Epithelial cell of esophagus (primary cell): ENCODE results near the gene FAM13C.

Experiments used
- DNase-seq: peaks from one replicate; pipeline ENCODE4 v3.0.0; 2010; ENCODE audit warnings: low read depth
- H3K4me3 ChIP-seq: 2 replicates; pipeline ENCODE4 v1.5.1; 2011; ENCODE audit warnings: mild to moderate bottlenecking, low read length, control low read depth
- CTCF ChIP-seq: IDR thresholded peaks from 2 replicates; pipeline ENCODE4 v1.5.1; 2011; ENCODE audit warnings: low read depth, mild to moderate bottlenecking, low read length, control low read depth, inconsistent platforms; ENCODE audit not compliant: insufficient read depth; ENCODE audit errors: missing control alignments

FAM13C gene

GRCh38 chr10:59222788-59223187 lies 139.6 kb downstream of the FAM13C start:
- no peak overlapping the region for H3K4me3 ChIP-seq
- no peak for TF ChIP-seq CTCF
- no peak for DNase-seq

GRCh38 chr10:59216178-59216869 lies 146.0 kb downstream of the FAM13C start:
- DNase-seq = no peak
- no peak for TF ChIP-seq CTCF
- no peak overlapping the region for H3K4me3 ChIP-seq

- no peak for DNase-seq
- TF ChIP-seq CTCF = no peak
Measured at GRCh38 chr10:59214160-59214559, 148.2 kb downstream of the FAM13C start.

GRCh38 chr10:59212301-59212798 lies 150.0 kb downstream of the FAM13C start:
- no peak for TF ChIP-seq CTCF
- no peak for DNase-seq
- H3K4me3 ChIP-seq = no peak overlapping the region

More at GRCh38 chr10:59214160-59214559, 148.2 kb downstream of the FAM13C start:
- no peak overlapping the region for H3K4me3 ChIP-seq

GRCh38 chr10:59206204-59206720 lies 156.1 kb downstream of the FAM13C start:
- DNase-seq = no peak

More at GRCh38 chr10:59206204-59206720, 156.1 kb downstream of the FAM13C start:
- H3K4me3 ChIP-seq = no peak overlapping the region
- TF ChIP-seq CTCF = no peak
